Activated CD4-positive, alpha-beta memory T cell treated with anti-CD3 and anti-CD28 coated beads, Interleukin-2, amount 10 ng/mL, durations not matched to agents 7 days and 5 days (primary cell): ENCODE measurements around the gene NEK3. TPM values are rescaled to one million over a fixed set of nuclear protein-coding genes. Genes with fewer than 3 reads are reported as not detected.

ENCODE experiments used
- CTCF ChIA-PET: fragments of 350-600 bp; sonication (Branson Sonifier 250); formaldehyde crosslinking; loops from one replicate; lab custom pipeline; 2021; ENCODE audit warnings: antibody characterized with exemption, inconsistent platforms; lab: Charles Lee
- POLR2A ChIA-PET: fragments of 350-600 bp; sonication (Branson Sonifier 250); formaldehyde crosslinking; loops from one replicate; lab custom pipeline; 2021; ENCODE audit warnings: antibody characterized with exemption; lab: Charles Lee
- DNase-seq: peaks from one replicate; pipeline ENCODE4 v3.0.0-alpha.2; 2020
- H3K27ac Mint-ChIP-seq: one replicate; pipeline ENCODE4 v1.8.0; 2021; ENCODE audit warnings: mild to moderate bottlenecking, mixed read lengths
- H3K27me3 Mint-ChIP-seq: one replicate; pipeline ENCODE4 v1.8.0; 2021; ENCODE audit warnings: mixed read lengths
- H3K36me3 Mint-ChIP-seq: one replicate; pipeline ENCODE4 v1.8.0; 2021; ENCODE audit warnings: low read depth, mixed read lengths
- H3K4me1 Mint-ChIP-seq: one replicate; pipeline ENCODE4 v1.8.0; 2021; ENCODE audit warnings: mixed read lengths
- H3K4me3 Mint-ChIP-seq: one replicate; pipeline ENCODE4 v1.8.0; 2021; ENCODE audit warnings: mild to moderate bottlenecking, mixed read lengths
- H3K9me3 Mint-ChIP-seq: one replicate; pipeline ENCODE4 v1.8.0; 2021; ENCODE audit warnings: mixed read lengths
- total RNA-seq, 2 experiments: library from RNA; stranded (reverse); gene quantifications; one replicate each; pipeline ENCODE4 v1.2.3, GENCODE V29; 2021

NEK3 gene
- total RNA-seq, 2 experiments from 2014 or later = 8.1 to 12.9 TPM

DNA sequence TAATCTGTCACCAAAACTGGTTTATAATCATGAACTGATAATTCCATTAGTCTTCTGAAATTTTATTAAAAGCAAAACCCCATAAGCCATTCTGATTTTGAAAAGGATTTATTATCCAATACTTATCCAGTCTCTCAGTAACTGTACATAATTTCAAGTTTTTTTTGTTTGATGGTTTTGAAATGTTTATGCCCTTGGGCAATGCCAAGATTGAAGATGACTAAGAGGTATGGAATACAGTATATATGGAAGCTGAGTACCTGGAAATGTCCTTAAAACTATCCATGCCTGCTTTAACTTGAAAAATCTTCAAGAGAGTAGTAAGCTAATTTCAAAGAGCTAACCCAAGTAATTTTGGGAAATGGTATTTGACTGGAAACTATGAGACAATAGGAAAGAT lies 28.8 kb downstream of the NEK3 start:
- H3K27me3 Mint-ChIP-seq = peaks cover 8% of the 10 kb centered on the region
- H3K36me3 Mint-ChIP-seq = peaks cover 4% of the 10 kb centered on the region
- DNase-seq = no peak
- ChIA-PET POLR2A (no interaction called here), CTCF (interaction anchor here (0.6 to 1.9 kb wide), 4 partner anchors 11 to 315 kb away, joined by 3 to 9 read pairs (median 3); no protein-coding TSS in a partner anchor)
- H3K27ac Mint-ChIP-seq = no peak overlapping the region
- H3K4me3 Mint-ChIP-seq = no peak overlapping the region
- H3K9me3 Mint-ChIP-seq = no peaks in the 10 kb centered on the region
- peaks cover 15% of the 10 kb centered on the region for H3K4me1 Mint-ChIP-seq

DNA sequence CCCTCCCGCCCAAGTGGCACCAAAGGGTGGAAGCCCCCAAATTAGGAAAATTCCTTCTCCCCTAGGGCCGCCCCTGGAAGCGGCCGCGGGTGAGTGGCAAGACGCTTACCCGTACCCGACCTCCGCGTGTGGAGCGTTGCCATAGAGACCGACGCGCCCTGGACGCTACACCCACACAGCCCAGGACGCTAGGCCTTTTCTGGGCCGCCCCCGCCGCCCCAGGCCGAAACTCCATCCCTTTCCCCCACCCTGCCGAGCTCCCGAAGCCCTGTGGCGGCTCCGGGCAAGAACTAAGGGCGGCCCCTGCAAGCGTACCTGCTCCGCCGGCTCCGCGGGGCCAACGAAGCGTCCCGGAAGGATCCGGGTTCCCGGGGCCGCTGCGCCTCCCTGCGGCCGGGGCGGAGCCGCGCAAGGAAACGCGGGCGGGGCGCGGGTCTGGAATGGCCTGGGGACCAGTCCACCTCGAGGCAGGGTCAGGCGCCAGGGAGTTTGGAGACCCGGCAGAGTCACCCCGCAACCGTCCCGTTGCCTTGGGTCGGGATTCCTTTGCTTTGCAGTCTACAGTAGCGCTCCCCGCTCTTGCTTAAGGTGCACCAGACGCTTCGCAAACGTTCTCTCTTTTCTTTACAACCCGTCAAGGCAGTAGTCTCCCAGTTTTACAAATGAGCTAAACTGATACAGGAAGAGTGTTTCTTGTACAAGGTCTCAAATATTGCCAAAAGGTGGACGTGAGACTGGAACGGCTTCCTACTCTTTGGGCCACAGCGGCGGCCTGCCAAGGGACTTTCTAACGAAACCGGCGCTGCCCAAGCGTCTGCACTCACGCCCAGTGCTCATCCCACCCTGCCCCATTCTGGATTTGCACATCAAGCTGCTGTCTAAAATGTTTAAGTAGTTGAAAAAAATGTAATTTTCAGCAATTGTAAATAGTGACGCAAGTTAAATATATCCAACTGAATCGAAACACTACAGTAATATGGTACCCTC lies 30.4 kb downstream of the NEK3 start, which contains the start of gene NEK5:
Gene NEK5 (minus strand): TSS at position 360 of the 987 bp plus-strand sequence. CDS start 1,591 bp downstream, outside the sequence.
- POLR2A ChIA-PET = interaction anchor here (1.2 kb wide), 1 partner anchor 321 kb away, joined by 3 read pairs; no protein-coding TSS in a partner anchor
- peak; percentile 66 for DNase-seq
- Mint-ChIP-seq H3K9me3 (no peaks in the 10 kb centered on the region), H3K4me3 (peak within 1 kb of the TSS; percentile 66), H3K36me3 (peaks cover 4% of the 10 kb centered on the region), H3K4me1 (peaks cover 15% of the 10 kb centered on the region), H3K27ac (no peak within 1 kb of the TSS), H3K27me3 (peaks cover 12% of the 10 kb centered on the region)
- CTCF ChIA-PET = interaction anchor here (0.6 to 3.3 kb wide), 15 partner anchors 11 to 321 kb away, joined by 3 to 51 read pairs (median 3); partner anchors contain the start of gene NEK3

DNA sequence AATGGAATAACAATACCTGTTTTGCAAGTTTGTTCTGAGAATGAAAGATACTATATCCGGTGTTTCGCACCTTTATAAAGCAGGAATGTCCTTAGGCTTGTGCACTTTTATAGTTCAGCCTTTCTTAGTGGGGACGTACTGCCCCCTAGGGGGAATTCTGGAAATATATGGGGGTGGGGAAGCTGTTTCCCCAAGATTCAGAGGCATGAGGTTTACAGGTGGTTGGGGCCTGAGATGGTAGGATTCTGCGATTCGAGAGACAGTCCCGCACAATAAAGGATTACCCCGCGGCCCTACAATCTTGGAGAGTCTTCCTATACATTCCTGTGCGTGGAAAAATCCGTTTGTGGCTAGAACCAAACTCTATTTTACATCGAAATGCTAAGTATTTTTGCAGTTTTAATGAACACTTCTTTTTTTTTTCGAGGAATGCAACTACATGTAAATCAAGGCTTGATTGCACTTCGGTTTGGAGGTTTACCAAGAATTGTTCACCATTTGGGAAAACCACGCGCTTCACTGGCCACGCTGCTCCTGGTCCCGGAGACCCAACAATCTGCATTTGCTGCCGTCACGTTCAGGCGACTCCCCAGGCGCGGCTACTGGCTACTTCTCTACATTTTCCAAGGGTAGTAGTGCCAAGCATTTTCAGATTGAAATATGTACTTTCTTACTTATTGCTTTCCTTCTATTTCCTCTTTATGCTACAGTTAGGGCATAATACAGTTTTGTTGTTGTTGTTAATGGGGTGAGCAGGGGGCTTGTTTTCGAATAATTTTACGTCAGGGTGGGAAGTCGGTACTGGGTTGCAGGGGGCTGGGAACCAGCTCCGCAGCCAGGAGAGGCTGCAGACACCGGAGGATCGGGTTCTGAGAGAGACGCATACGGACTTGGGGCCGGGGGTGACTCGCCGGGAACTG lies 31.4 kb downstream of the NEK3 start:
- Mint-ChIP-seq H3K27ac (no peak overlapping the region), H3K36me3 (peaks cover 2% of the 10 kb centered on the region), H3K4me3 (peak overlapping the region; percentile 66), H3K27me3 (peaks cover 16% of the 10 kb centered on the region), H3K9me3 (no peaks in the 10 kb centered on the region), H3K4me1 (peaks cover 15% of the 10 kb centered on the region)
- CTCF ChIA-PET = interaction anchor here (0.5 to 3.3 kb wide), 36 partner anchors 10 to 1030 kb away, joined by 3 to 51 read pairs (median 3); partner anchors contain the start of genes ALG11, NEK3 and VPS36
- POLR2A ChIA-PET = interaction anchor here (1.3 kb wide), 1 partner anchor 116 kb away, joined by 5 read pairs; the partner anchor contains the start of gene ALG11
- DNase-seq = peak; percentile 59

DNA sequence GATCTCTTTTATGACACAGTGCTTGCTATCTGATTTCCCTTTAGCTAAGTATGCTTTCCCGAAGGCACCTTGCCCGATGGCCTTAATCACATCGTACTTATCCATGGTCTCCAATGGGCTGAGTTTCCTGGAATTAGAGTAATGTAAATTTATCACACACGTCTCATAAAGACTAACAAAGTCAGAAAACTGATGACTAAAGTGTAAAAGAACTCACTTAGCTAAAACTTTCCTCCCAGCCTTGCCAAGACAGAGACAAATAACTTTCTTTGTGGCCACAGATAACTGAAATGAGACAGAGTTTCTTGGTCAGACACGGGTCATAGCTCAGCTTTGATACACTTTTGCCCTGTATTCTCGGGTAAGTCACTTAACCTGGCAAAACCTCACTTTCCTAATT lies 32.0 kb downstream of the NEK3 start:
- Mint-ChIP-seq H3K9me3 (no peaks in the 10 kb centered on the region), H3K4me1 (peaks cover 15% of the 10 kb centered on the region), H3K4me3 (no peak overlapping the region), H3K36me3 (no peaks in the 10 kb centered on the region), H3K27me3 (peaks cover 19% of the 10 kb centered on the region), H3K27ac (no peak overlapping the region)
- no peak for DNase-seq
- ChIA-PET CTCF (interaction anchor here (0.6 to 3.3 kb wide), 28 partner anchors 11 to 1030 kb away, joined by 3 to 51 read pairs (median 3); partner anchors contain the start of genes ALG11, NEK3 and VPS36), POLR2A (interaction anchor here (1.3 kb wide), 1 partner anchor 115 kb away, joined by 5 read pairs; the partner anchor contains the start of gene ALG11)

DNA sequence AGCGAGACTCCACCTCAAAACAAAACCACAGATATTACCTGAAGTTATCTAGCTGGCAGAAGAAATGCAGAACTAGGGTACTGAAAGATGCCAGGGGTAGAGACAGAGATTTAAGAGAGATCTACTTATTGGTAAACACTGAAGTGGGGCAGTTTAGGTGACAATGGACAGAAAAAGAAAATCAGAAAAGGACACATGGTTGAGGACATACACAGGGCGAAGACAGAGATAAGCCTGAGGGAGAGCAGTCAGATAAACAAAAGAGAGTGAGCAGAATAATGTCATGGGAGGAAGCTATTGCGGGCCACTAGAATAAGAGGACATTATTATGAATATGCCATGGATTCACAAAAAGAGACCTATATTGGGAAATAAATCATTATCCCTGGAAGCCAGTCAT lies 33.9 kb downstream of the NEK3 start:
- ChIA-PET POLR2A (interaction anchor here (1.5 kb wide), 1 partner anchor 15 kb away, joined by 3 read pairs; no protein-coding TSS in a partner anchor), CTCF (interaction anchor here (1.4 kb wide), 1 partner anchor 69 kb away, joined by 3 read pairs; no protein-coding TSS in a partner anchor)
- no peak for DNase-seq
- Mint-ChIP-seq H3K4me3 (no peak overlapping the region), H3K27ac (no peak overlapping the region), H3K36me3 (no peaks in the 10 kb centered on the region), H3K4me1 (peaks cover 15% of the 10 kb centered on the region), H3K27me3 (peaks cover 23% of the 10 kb centered on the region), H3K9me3 (no peaks in the 10 kb centered on the region)

DNA sequence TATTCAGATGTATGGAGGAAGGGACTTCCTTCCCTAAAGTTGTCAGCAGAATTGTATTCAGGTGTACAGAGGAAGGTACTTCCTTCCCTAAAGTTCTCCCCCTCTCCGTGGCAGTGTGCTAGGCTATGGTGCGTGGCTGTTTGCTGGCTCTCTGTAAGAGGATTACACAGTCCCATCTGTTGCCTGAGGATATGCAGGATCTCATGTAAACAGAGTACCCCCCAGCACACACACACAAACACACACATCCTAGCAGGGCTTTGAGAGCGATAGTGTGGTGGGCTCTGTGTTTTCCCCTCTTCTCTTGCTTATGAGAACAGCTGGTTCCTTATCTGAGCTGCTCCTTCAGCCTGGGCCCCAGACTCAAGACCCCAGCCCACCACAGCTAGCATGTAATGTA lies 40.8 kb downstream of the NEK3 start:
- ChIA-PET POLR2A (no interaction called here), CTCF (no interaction called here)
- Mint-ChIP-seq H3K4me1 (no peaks in the 10 kb centered on the region), H3K27me3 (peaks cover 34% of the 10 kb centered on the region), H3K36me3 (no peaks in the 10 kb centered on the region), H3K4me3 (no peak overlapping the region), H3K9me3 (no peaks in the 10 kb centered on the region), H3K27ac (no peak overlapping the region)
- DNase-seq = no peak

DNA sequence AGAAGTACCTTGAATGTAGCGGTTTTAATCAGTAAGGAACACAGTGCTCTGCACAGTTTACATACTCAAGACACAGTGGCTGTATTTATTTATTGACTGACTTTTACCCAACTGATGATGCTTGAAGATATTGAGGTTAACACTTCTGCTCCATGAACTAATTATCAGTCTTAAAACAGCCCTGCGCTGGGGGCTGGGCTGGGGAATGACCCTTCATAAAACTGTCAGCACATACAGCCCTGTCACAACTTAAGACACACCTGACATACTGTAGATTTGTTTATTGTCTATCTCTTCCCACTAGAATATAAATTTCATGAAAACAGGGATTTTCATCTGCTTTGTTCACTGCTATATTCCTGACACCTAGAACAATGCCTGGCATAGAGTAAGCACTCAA lies 41.3 kb downstream of the NEK3 start:
- no peaks in the 10 kb centered on the region for H3K4me1 Mint-ChIP-seq
- no peaks in the 10 kb centered on the region for H3K36me3 Mint-ChIP-seq
- peaks cover 33% of the 10 kb centered on the region for H3K27me3 Mint-ChIP-seq
- DNase-seq = no peak
- ChIA-PET CTCF (interaction anchor here (0.7 kb wide), 1 partner anchor 11 kb away, joined by 3 read pairs; the partner anchor contains the start of gene NEK5), POLR2A (no interaction called here)
- H3K9me3 Mint-ChIP-seq = no peaks in the 10 kb centered on the region
- no peak overlapping the region for H3K27ac Mint-ChIP-seq
- no peak overlapping the region for H3K4me3 Mint-ChIP-seq

DNA sequence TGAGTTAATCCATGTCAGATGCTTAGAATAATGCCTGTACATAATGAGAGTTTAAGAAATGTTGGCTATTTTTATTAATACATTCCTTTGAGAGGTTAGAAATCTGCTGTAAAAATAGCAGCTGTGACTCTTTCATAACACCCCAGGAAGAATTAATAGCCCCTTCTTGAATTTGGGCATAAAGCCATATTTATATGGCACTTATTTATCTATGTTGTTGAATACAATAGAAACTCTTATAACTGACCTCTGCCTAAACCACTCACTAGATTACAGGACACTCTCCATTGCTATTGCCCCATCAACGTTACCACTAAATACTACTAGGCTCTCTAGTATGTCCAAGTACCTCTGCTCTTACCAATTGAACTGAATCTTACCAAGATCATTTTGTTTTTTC lies 46.8 kb downstream of the NEK3 start:
- no peak for DNase-seq
- H3K9me3 Mint-ChIP-seq = no peaks in the 10 kb centered on the region
- H3K4me3 Mint-ChIP-seq = no peak overlapping the region
- ChIA-PET POLR2A (no interaction called here), CTCF (interaction anchor here (1.9 kb wide), 1 partner anchor 15 kb away, joined by 4 read pairs; no protein-coding TSS in a partner anchor)
- H3K27ac Mint-ChIP-seq = no peak overlapping the region
- H3K36me3 Mint-ChIP-seq = no peaks in the 10 kb centered on the region
- H3K27me3 Mint-ChIP-seq = peaks cover 35% of the 10 kb centered on the region
- no peaks in the 10 kb centered on the region for H3K4me1 Mint-ChIP-seq

DNA sequence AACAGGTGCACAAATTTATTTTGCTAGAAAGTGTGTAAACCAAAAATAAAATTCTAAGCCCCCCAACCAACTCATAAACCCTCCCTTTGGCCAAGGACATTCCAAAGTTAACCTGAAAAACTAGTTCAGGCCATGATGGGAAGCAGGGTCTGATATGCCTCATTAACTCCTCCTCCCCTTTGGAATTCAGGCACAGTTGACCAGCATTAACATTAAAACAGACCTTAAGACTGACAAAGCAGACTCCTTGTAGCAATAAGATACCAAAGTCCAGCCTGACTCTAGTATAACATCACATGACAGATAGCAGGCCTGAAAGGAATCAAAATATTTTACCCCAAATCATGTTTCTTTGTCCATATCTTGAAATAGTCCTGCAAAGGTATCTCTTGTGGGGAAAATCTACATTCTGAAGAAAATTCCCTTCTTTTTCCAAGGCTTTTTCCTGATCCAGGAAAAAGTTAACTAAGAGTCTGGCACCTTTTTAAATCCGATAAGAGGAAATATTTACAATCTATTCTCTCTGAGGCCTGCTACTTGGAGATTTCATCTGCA lies 50.2 kb downstream of the NEK3 start:
- DNase-seq = no peak

DNA sequence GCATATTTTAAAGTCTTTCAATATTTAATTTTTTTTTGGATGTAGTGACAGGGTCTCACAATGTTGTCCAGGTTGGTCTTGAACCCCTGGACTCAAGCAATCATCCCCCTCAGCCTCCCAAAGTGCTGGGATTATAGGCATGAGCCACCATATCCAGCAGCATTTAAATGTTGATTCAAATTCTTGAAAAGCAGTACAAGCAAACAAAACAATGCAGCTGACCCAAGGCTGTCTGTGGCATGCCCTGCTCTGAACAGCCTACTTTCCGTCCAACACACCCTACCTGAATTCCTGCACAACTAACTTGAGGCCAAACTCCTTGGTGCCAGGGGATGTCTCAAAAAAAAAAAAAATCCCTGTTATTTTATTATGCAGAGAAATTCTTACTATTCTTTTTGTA lies 53.6 kb downstream of the NEK3 start:
- Mint-ChIP-seq H3K27ac (no peak overlapping the region), H3K27me3 (peaks cover 16% of the 10 kb centered on the region), H3K4me1 (no peaks in the 10 kb centered on the region), H3K36me3 (no peaks in the 10 kb centered on the region), H3K9me3 (no peaks in the 10 kb centered on the region), H3K4me3 (no peak overlapping the region)
- CTCF ChIA-PET = no interaction called here
- DNase-seq = no peak
- POLR2A ChIA-PET = no interaction called here

More for the DNA sequence above, 50.2 kb downstream of the NEK3 start:
- no peak overlapping the region for H3K27ac Mint-ChIP-seq
- no peaks in the 10 kb centered on the region for H3K9me3 Mint-ChIP-seq
- no peak overlapping the region for H3K4me3 Mint-ChIP-seq
- H3K36me3 Mint-ChIP-seq = no peaks in the 10 kb centered on the region
- no peaks in the 10 kb centered on the region for H3K4me1 Mint-ChIP-seq
- POLR2A ChIA-PET = no interaction called here
- peaks cover 30% of the 10 kb centered on the region for H3K27me3 Mint-ChIP-seq
- CTCF ChIA-PET = no interaction called here

DNA sequence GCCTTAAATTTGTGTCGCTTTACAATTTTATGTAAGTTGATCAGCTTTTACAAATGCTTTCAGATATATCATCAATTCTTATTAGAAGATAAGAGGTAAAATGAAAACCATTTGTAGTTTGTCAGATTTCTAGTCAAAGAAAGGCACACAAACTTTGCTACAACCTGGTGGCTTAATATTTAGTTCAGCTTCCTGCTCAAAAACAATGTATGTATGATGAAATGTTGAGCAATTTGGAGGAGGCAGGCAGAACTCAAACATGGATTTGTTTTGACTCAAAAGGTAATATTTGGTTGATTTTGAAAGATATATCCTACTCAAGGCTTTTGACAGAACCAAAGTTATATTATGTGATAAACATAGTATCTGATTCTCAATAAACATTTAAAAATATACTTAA lies 54.8 kb downstream of the NEK3 start:
- Mint-ChIP-seq H3K36me3 (no peaks in the 10 kb centered on the region), H3K4me3 (no peak overlapping the region), H3K27ac (no peak overlapping the region), H3K4me1 (no peaks in the 10 kb centered on the region), H3K27me3 (peaks cover 8% of the 10 kb centered on the region), H3K9me3 (no peaks in the 10 kb centered on the region)
- ChIA-PET CTCF (interaction anchor here (1.4 kb wide), 1 partner anchor 89 kb away, joined by 3 read pairs; no protein-coding TSS in a partner anchor), POLR2A (no interaction called here)
- no peak for DNase-seq

DNA sequence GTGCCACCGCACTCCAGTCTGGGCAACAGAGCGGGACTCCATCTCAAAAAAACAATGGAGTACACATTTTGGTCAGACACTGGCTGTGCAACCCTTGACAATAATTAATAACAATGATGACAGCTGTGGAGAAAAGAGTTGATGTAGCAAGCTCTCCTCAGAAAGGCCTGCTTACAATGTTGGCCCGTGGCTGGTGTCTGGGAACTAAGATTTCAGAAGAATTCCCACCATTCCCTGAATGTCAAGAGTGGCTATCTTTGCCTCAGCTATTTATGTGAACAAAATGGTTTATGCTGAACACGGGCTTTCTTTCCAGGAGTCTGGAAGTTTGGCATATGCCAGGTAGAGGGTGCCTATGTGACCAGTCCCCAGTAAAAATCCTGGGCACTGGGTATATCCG lies 56.0 kb downstream of the NEK3 start:
- Mint-ChIP-seq H3K9me3 (no peaks in the 10 kb centered on the region), H3K27ac (no peak overlapping the region), H3K36me3 (no peaks in the 10 kb centered on the region), H3K4me3 (no peak overlapping the region), H3K4me1 (no peaks in the 10 kb centered on the region), H3K27me3 (peaks cover 3% of the 10 kb centered on the region)
- CTCF ChIA-PET = interaction anchor here (0.6 kb wide), 1 partner anchor 749 kb away, joined by 4 read pairs; no protein-coding TSS in a partner anchor
- DNase-seq = no peak
- POLR2A ChIA-PET = no interaction called here
